Smooth muscle cell (in vitro differentiated cells): ENCODE measurements around the gene CBR4. TPM values are rescaled to one million over a fixed set of nuclear protein-coding genes. Genes with fewer than 3 reads are reported as not detected.

Source experiments
- DNase-seq: peaks from one replicate; lab custom pipeline; 2025; ENCODE audit not compliant: unreplicated experiment; lab: John Stamatoyannopoulos, UW
- H2AFZ ChIP-seq: fragments of 200-600 bp; sonication (generic); 2 replicates; pipeline ENCODE4 v1.6.0; 2016; ENCODE audit warnings: antibody characterized with exemption, low read depth, mild to moderate bottlenecking
- H3F3A ChIP-seq: fragments of 200-600 bp; sonication (generic); 2 replicates; pipeline ENCODE4 v1.6.0; 2017; ENCODE audit warnings: antibody characterized with exemption, low read depth
- H3K27ac ChIP-seq: fragments of 200-600 bp; sonication (generic); 2 replicates; pipeline ENCODE4 v1.5.1; 2016; ENCODE audit warnings: low read depth, mild to moderate bottlenecking
- H3K27me3 ChIP-seq: fragments of 200-600 bp; sonication (generic); 2 replicates; pipeline ENCODE4 v1.6.1; 2016; ENCODE audit warnings: low read depth, mild to moderate bottlenecking
- H3K36me3 ChIP-seq: fragments of 200-600 bp; sonication (generic); 2 replicates; pipeline ENCODE4 v1.5.1; 2016; ENCODE audit warnings: low read depth
- H3K4me1 ChIP-seq: fragments of 200-600 bp; sonication (generic); 2 replicates; pipeline ENCODE4 v1.5.1; 2016; ENCODE audit warnings: low read depth
- H3K4me2 ChIP-seq: fragments of 200-600 bp; sonication (generic); 2 replicates; pipeline ENCODE4 v1.6.0; 2016; ENCODE audit warnings: mild to moderate bottlenecking
- H3K4me3 ChIP-seq: fragments of 200-600 bp; sonication (generic); 2 replicates; pipeline ENCODE4 v1.5.1; 2016; ENCODE audit warnings: mild to moderate bottlenecking
- H3K79me2 ChIP-seq: fragments of 200-600 bp; sonication (generic); 2 replicates; pipeline ENCODE4 v1.6.0; 2016; ENCODE audit warnings: low read depth, mild to moderate bottlenecking
- H3K9ac ChIP-seq: fragments of 200-600 bp; sonication (generic); 2 replicates; pipeline ENCODE4 v1.6.0; 2016; ENCODE audit warnings: low read depth
- H3K9me3 ChIP-seq: fragments of 200-600 bp; sonication (generic); replicated peaks from 2 replicates; pipeline ENCODE4 v1.5.1; 2016; ENCODE audit warnings: low read depth
- H4K20me1 ChIP-seq: fragments of 200-600 bp; sonication (generic); 2 replicates; pipeline ENCODE4 v1.6.0; 2016; ENCODE audit warnings: low read depth
- CTCF ChIP-seq: fragments of 200-600 bp; sonication (generic); IDR thresholded peaks from 2 replicates; pipeline ENCODE4 v1.5.1; 2017; ENCODE audit warnings: borderline replicate concordance, mild to moderate bottlenecking, antibody characterized with exemption; ENCODE audit not compliant: insufficient read depth, poor library complexity, severe bottlenecking
- WGBS: methylation state at CpG from one replicate; pipeline ENCODE4 v1.1.7; 2016; ENCODE audit warnings: low lambda C conversion rate; 5-methylcytosine and 5-hydroxymethylcytosine counted together
- polyA plus RNA-seq: library from polyadenylated mRNA; unstranded; fragments of >200 nt; fragmentation: Nextera tagmentation; extraction: Ambion mirVana; gene quantifications from 2 replicates; pipeline ENCODE4 v1.2.1, GENCODE V29; 2016
- total RNA-seq: library from RNA; depleted of rRNA; stranded (reverse); fragments of >200 nt; gene quantifications from 2 replicates; pipeline ENCODE4 v1.2.3, GENCODE V29; 2014

Gene CBR4
- total and polyA plus RNA-seq, 2 experiments from 2014 or later, result 7.6 to 14.5 TPM

- peaks cover 8% of the 10 kb centered on the region for H4K20me1 ChIP-seq
- no peak overlapping the region for H3K27ac ChIP-seq
- no peaks in the 10 kb centered on the region for H3K9me3 ChIP-seq
- H3K27me3 ChIP-seq, result no peaks in the 10 kb centered on the region
- no peak overlapping the region for H3K4me2 ChIP-seq
- peaks cover 11% of the 10 kb centered on the region for H3F3A ChIP-seq
- H2AFZ ChIP-seq, result no peak overlapping the region
- peaks cover 10% of the 10 kb centered on the region for H3K79me2 ChIP-seq
- TF ChIP-seq CTCF, result no peak
- H3K9ac ChIP-seq, result no peak overlapping the region
- WGBS, result 97% methylated on average over 1 of the region's 1 CpG
- H3K4me3 ChIP-seq, result no peak overlapping the region
- no peaks in the 10 kb centered on the region for H3K4me1 ChIP-seq
- H3K36me3 ChIP-seq, result peaks cover 8% of the 10 kb centered on the region
- DNase-seq, result no peak
Measured at GRCh38 chr4:169000315-169000714, 9.7 kb downstream of the CBR4 start.

GRCh38 chr4:168999809-169000208 is 10.2 kb downstream of the CBR4 start:
- TF ChIP-seq CTCF, result no peak
- Histone ChIP-seq H3F3A (peaks cover 14% of the 10 kb centered on the region), H3K9ac (no peak overlapping the region), H4K20me1 (peaks cover 13% of the 10 kb centered on the region), H3K9me3 (no peaks in the 10 kb centered on the region), H3K4me1 (no peaks in the 10 kb centered on the region), H3K79me2 (peaks cover 5% of the 10 kb centered on the region), H3K27me3 (no peaks in the 10 kb centered on the region), H3K36me3 (peaks cover 8% of the 10 kb centered on the region), H2AFZ (no peak overlapping the region), H3K4me2 (no peak overlapping the region), H3K4me3 (no peak overlapping the region), H3K27ac (no peak overlapping the region)
- 74% methylated on average over 4 of the region's 4 CpGs for WGBS
- DNase-seq, result no peak

GRCh38 chr4:168998596-168998995 is 11.5 kb downstream of the CBR4 start:
- H2AFZ ChIP-seq, result no peak overlapping the region
- H3K9me3 ChIP-seq, result no peaks in the 10 kb centered on the region
- peaks cover 15% of the 10 kb centered on the region for H4K20me1 ChIP-seq
- no peak overlapping the region for H3K27ac ChIP-seq
- H3K79me2 ChIP-seq, result no peaks in the 10 kb centered on the region
- no peak overlapping the region for H3K9ac ChIP-seq
- peaks cover 8% of the 10 kb centered on the region for H3K36me3 ChIP-seq
- peaks cover 14% of the 10 kb centered on the region for H3F3A ChIP-seq
- no peak for DNase-seq
- H3K4me2 ChIP-seq, result no peak overlapping the region
- WGBS, result 94% methylated on average over 1 of the region's 1 CpG
- H3K4me1 ChIP-seq, result no peaks in the 10 kb centered on the region
- TF ChIP-seq CTCF, result no peak
- no peaks in the 10 kb centered on the region for H3K27me3 ChIP-seq
- no peak overlapping the region for H3K4me3 ChIP-seq

GRCh38 chr4:168995537-168996295 is 14.3 kb downstream of the CBR4 start:
- Histone ChIP-seq H3K36me3 (no peaks in the 10 kb centered on the region), H4K20me1 (peaks cover 24% of the 10 kb centered on the region), H3K4me3 (no peak overlapping the region), H3K27me3 (no peaks in the 10 kb centered on the region), H3K9ac (no peak overlapping the region), H3K4me1 (peaks cover 8% of the 10 kb centered on the region), H3K4me2 (no peak overlapping the region), H3K27ac (no peak overlapping the region), H3F3A (peaks cover 14% of the 10 kb centered on the region), H3K9me3 (no peaks in the 10 kb centered on the region), H2AFZ (no peak overlapping the region), H3K79me2 (peaks cover 5% of the 10 kb centered on the region)
- 26% methylated on average over 2 of the region's 2 CpGs for WGBS
- TF ChIP-seq CTCF, result peak; percentile 32
- DNase-seq, result no peak
